HCT116 (cell line): Measurements from ENCODE around the gene BBX. TPM values are rescaled to one million over a fixed set of nuclear protein-coding genes. Genes with fewer than 3 reads are reported as not detected.

ENCODE experiments used
- ATAC-seq: fragments of 200-7000 bp; cut with Tn5 transposase; 2 replicates; pipeline ENCODE4 v1.9.1; 2020; ENCODE audit warnings: mild to moderate bottlenecking, moderate library complexity
- BruUV-seq: library from RNA; stranded (reverse); fragments of 400-500 nt; replicated peaks from 2 replicates; lab custom pipeline; 2021; lab: Mats Ljungman, UMichigan
- CTCF ChIA-PET: fragments of 300-600 bp; sonication (Branson Sonifier 250); formaldehyde crosslinking; loops from one replicate; lab custom pipeline; 2021; ENCODE audit warnings: antibody characterized with exemption; lab: Charles Lee
- POLR2A ChIA-PET: fragments of 300-600, 350-600 bp; sonication (Branson Sonifier 250); formaldehyde crosslinking; loops from one replicate; lab custom pipeline; 2021; ENCODE audit warnings: antibody characterized with exemption; lab: Charles Lee
- RAD21 ChIA-PET, 2 experiments: fragments of 300-600 bp; sonication (Branson Sonifier 250); formaldehyde crosslinking; loops; one replicate each; lab custom pipeline; 2023; ENCODE audit warnings: low total read pairs in 2 of 2; ENCODE audit not compliant: uncharacterized antibody in 2 of 2, unreplicated experiment in 2 of 2, low non-redundant PET in 1 of 2; lab: Charles Lee
- DNase-seq: peaks from one replicate; pipeline ENCODE4 v3.0.0-alpha.2; 2010; ENCODE audit warnings: low read depth, low spot score
- H2AFZ ChIP-seq: fragments of 200-600 bp; shearing (Covaris generic), sonication (generic); 2 replicates; pipeline ENCODE4 v1.6.1; 2017; ENCODE audit warnings: low read depth, mixed run types, mixed read lengths, antibody characterized with exemption, low read length; ENCODE audit not compliant: poor library complexity, severe bottlenecking
- H3K27ac ChIP-seq: 2 replicates; pipeline ENCODE4 v1.5.1; 2012; ENCODE audit warnings: low read depth, low read length
- H3K27me3 ChIP-seq: fragments of 200-600 bp; sonication (generic); 2 replicates; pipeline ENCODE4 v1.6.1; 2016; ENCODE audit warnings: mixed run types, low read length, mixed read lengths; ENCODE audit not compliant: insufficient read depth
- H3K36me3 ChIP-seq, 2 experiments: fragments of 200-500 bp in 1 of 2; fragments of 200-600 bp in 1 of 2; sonication (Bioruptor generic) in 1 of 2; sonication (generic) in 1 of 2; 2 replicates each; pipeline versions ENCODE4 v1.5.1 to v1.6.1; 2014 to 2016; ENCODE audit warnings: low read length in 2 of 2, inconsistent platforms in 1 of 2, mixed read lengths in 1 of 2, mixed run types in 1 of 2; ENCODE audit not compliant: insufficient read depth in 2 of 2, control insufficient read depth in 1 of 2
- H3K4me1 ChIP-seq, 2 experiments: fragments of 200-600 bp in 1 of 2; sonication (generic) in 1 of 2; 2 replicates each; pipeline versions ENCODE4 v1.5.1 to v1.6.1; 2012 to 2017; ENCODE audit warnings: low read length in 2 of 2, inconsistent platforms in 1 of 2, mild to moderate bottlenecking in 1 of 2, mixed read lengths in 1 of 2, mixed run types in 1 of 2, moderate library complexity in 1 of 2; ENCODE audit not compliant: insufficient read depth in 2 of 2, control insufficient read depth in 1 of 2
- H3K4me2 ChIP-seq: fragments of 200-600 bp; sonication (generic); 2 replicates; pipeline ENCODE4 v1.6.1; 2017; ENCODE audit warnings: mixed run types, low read length, mixed read lengths
- H3K4me3 ChIP-seq, 2 experiments: fragments of 200-600 bp in 1 of 2; sonication (generic) in 1 of 2; replicated peaks in 1 of 2; 2 replicates each; pipeline ENCODE4 v1.5.1; 2011 to 2016; ENCODE audit warnings: low read length in 2 of 2, control low read depth in 1 of 2, low read depth in 1 of 2, mild to moderate bottlenecking in 1 of 2, mixed read lengths in 1 of 2, mixed run types in 1 of 2
- H3K79me2 ChIP-seq: fragments of 200-600 bp; sonication (generic); 2 replicates; pipeline ENCODE4 v1.6.1; 2017; ENCODE audit warnings: mild to moderate bottlenecking, mixed run types, low read length, moderate library complexity, mixed read lengths; ENCODE audit not compliant: insufficient read depth
- H3K9ac ChIP-seq: fragments of 200-600 bp; sonication (generic); 2 replicates; pipeline ENCODE4 v1.6.1; 2016; ENCODE audit warnings: low read length, mixed read lengths
- H3K9me2 ChIP-seq: fragments of 200-600 bp; sonication (generic), shearing (Covaris generic); 2 replicates; pipeline ENCODE4 v1.6.1; 2017; ENCODE audit warnings: mixed run types, mild to moderate bottlenecking, moderate library complexity; ENCODE audit not compliant: insufficient read depth
- H3K9me3 ChIP-seq, 2 experiments: fragments of 200-500 bp in 1 of 2; fragments of 200-600 bp in 1 of 2; sonication (Bioruptor generic) in 1 of 2; sonication (generic) in 1 of 2; 2 replicates each; pipeline ENCODE4 v1.6.1; 2014 to 2017; ENCODE audit warnings: low read length in 2 of 2, mixed read lengths in 2 of 2, inconsistent platforms in 1 of 2, low read depth in 1 of 2, mild to moderate bottlenecking in 1 of 2, mixed run types in 1 of 2, moderate library complexity in 1 of 2; ENCODE audit not compliant: control insufficient read depth in 1 of 2, insufficient read depth in 1 of 2
- H4K20me1 ChIP-seq: fragments of 200-600 bp; sonication (generic), shearing (Covaris generic); 2 replicates; pipeline ENCODE4 v1.6.1; 2017; ENCODE audit warnings: mixed run types, mild to moderate bottlenecking, moderate library complexity; ENCODE audit not compliant: insufficient read depth
- ATF3 ChIP-seq: IDR thresholded peaks from 2 replicates; pipeline ENCODE4 v1.6.1; 2012
- CBX3 ChIP-seq: IDR thresholded peaks from 2 replicates; pipeline ENCODE4 v1.6.1; 2012; ENCODE audit warnings: low read depth
- EGR1 ChIP-seq: IDR thresholded peaks from 2 replicates; pipeline ENCODE4 v1.6.1; 2012; ENCODE audit warnings: low read depth
- FOSL1 ChIP-seq: IDR thresholded peaks from 2 replicates; pipeline ENCODE4 v1.6.1; 2012; ENCODE audit warnings: low read depth
- MAX ChIP-seq: IDR thresholded peaks from 2 replicates; pipeline ENCODE4 v1.6.1; 2012
- RAD21 ChIP-seq: IDR thresholded peaks from 2 replicates; pipeline ENCODE4 v1.6.1; 2012; ENCODE audit warnings: low read depth, mild to moderate bottlenecking
- REST ChIP-seq: IDR thresholded peaks from 2 replicates; pipeline ENCODE4 v1.6.1; 2012; ENCODE audit warnings: low read depth
- SIN3A ChIP-seq: IDR thresholded peaks from 2 replicates; pipeline ENCODE4 v1.6.1; 2012; ENCODE audit warnings: low read depth
- SP1 ChIP-seq: IDR thresholded peaks from 2 replicates; pipeline ENCODE4 v1.6.1; 2012; ENCODE audit warnings: low read depth
- TCF7L2 ChIP-seq: IDR thresholded peaks from 2 replicates; pipeline ENCODE4 v1.7.0; 2011; ENCODE audit warnings: borderline replicate concordance, inconsistent platforms; ENCODE audit not compliant: insufficient read depth, insufficient read length; ENCODE audit errors: extremely low read depth
- YY1 ChIP-seq: IDR thresholded peaks from 2 replicates; pipeline ENCODE4 v1.6.1; 2011; ENCODE audit warnings: low read length, low read depth, moderate library complexity, mild to moderate bottlenecking; ENCODE audit not compliant: insufficient replicate concordance; ENCODE audit errors: extremely low read depth
- ZBTB33 ChIP-seq: IDR thresholded peaks from 2 replicates; pipeline ENCODE4 v1.6.1; 2011; ENCODE audit warnings: mild to moderate bottlenecking, low read length, moderate library complexity; ENCODE audit not compliant: insufficient replicate concordance; ENCODE audit errors: extremely low read depth
- intact Hi-C: fragments of 100-400 bp; cut with micrococcal nuclease; formaldehyde crosslinking; loops from 2 replicates; pipeline ENCODE4 v1.10.0; 2022
- total RNA-seq: library from RNA; stranded (reverse); gene quantifications from one replicate; pipeline ENCODE4 v1.2.1, GENCODE V29; 2021; ENCODE audit not compliant: unreplicated experiment

BBX gene
- total RNA-seq, 1 experiment from 2014 or later: 55.6 TPM

GRCh38 chr3:107600780-107601179 is 78.0 kb downstream of the BBX start:
- intact Hi-C loops: no loop called here
- no TSS peak for BruUV-seq
- ChIA-PET CTCF (no interaction called here), POLR2A (no interaction called here), RAD21 (no interaction called here)
- no peaks in the 10 kb centered on the region for H4K20me1 ChIP-seq
- H3K36me3 ChIP-seq: no peaks in the 10 kb centered on the region
- H3K9me3 ChIP-seq: no peaks in the 10 kb centered on the region
- no peak overlapping the region for H3K4me3 ChIP-seq
- DNase-seq (no peak), ATAC-seq (no peak)
- H3K9me2 ChIP-seq: no peaks in the 10 kb centered on the region
- TF ChIP-seq TCF7L2: no peak
- TF ChIP-seq ATF3: no peak
- no peaks in the 10 kb centered on the region for H3K4me1 ChIP-seq
- H3K79me2 ChIP-seq: no peaks in the 10 kb centered on the region
- H3K9ac ChIP-seq: no peak overlapping the region
- no peak overlapping the region for H3K4me2 ChIP-seq
- H3K27me3 ChIP-seq: no peaks in the 10 kb centered on the region
- H2AFZ ChIP-seq: no peak overlapping the region
- H3K27ac ChIP-seq: no peak overlapping the region

- Histone ChIP-seq H3K27me3 (no peaks in the 10 kb centered on the region), H3K4me1 (no peaks in the 10 kb centered on the region), H3K27ac (no peak overlapping the region), H2AFZ (no peak overlapping the region), H3K36me3 (no peaks in the 10 kb centered on the region), H3K9ac (no peak overlapping the region), H3K9me2 (no peaks in the 10 kb centered on the region), H3K4me2 (no peak overlapping the region), H3K79me2 (0 out of 2 replicates have a peak, but pooled peaks cover 7% of the 10 kb centered on the region), H4K20me1 (no peaks in the 10 kb centered on the region), H3K9me3 (no peaks in the 10 kb centered on the region), H3K4me3 (no peak overlapping the region)
- ATAC-seq (no peak), DNase-seq (no peak)
- BruUV-seq: no TSS peak
- intact Hi-C loops: no loop called here
- TF ChIP-seq MAX (no peak), YY1 (no peak), REST (no peak), FOSL1 (no peak), EGR1 (no peak), SIN3A (no peak), ZBTB33 (no peak), SP1 (no peak), CBX3 (no peak), RAD21 (no peak)
- RAD21 ChIA-PET: no interaction called here
- CTCF ChIA-PET: interaction anchor here (1.2 kb wide), 1 partner anchor 30 kb away, joined by 3 read pairs; no protein-coding TSS in a partner anchor
- POLR2A ChIA-PET: no interaction called here
Measured at GRCh38 chr3:107604057-107604822, 81.5 kb downstream of the BBX start.
